Natural killer cell treated with Interleukin-12 subunit alpha and Interleukin-12 subunit beta and Interleukin-15 and Interleukin-18, amount 100 ng/mL, for 72 hours (primary cell): Measurements from ENCODE around the gene SH3D19. TPM values are rescaled to one million over a fixed set of nuclear protein-coding genes. Genes with fewer than 3 reads are reported as not detected.

Source experiments
- ATAC-seq, 2 donors: fragments of 150-1000 bp; cut with Tn5 transposase in 1 of 2; sonication (Bioruptor Pico), chemical (Tn5 transposase) in 1 of 2; 2 replicates each; pipeline ENCODE4 v1.10.0; 2021
- DNase-seq: peaks from one replicate; pipeline ENCODE4 v3.0.0; 2022; ENCODE audit warnings: low spot score
- H3K27ac Mint-ChIP-seq, 2 donors: 1 replicate in 1 of 2; 2 replicates in 1 of 2; pipeline ENCODE4 v1.8.0; 2022; ENCODE audit warnings: mixed read lengths in 2 of 2, mild to moderate bottlenecking in 1 of 2, moderate library complexity in 1 of 2
- H3K27me3 Mint-ChIP-seq, 2 donors: 1 replicate in 1 of 2; 2 replicates in 1 of 2; pipeline ENCODE4 v1.8.0; 2022; ENCODE audit warnings: mixed read lengths in 2 of 2
- H3K36me3 Mint-ChIP-seq: one replicate; pipeline ENCODE4 v1.8.0; 2022; ENCODE audit warnings: mixed read lengths
- H3K4me1 Mint-ChIP-seq, 2 donors: 1 replicate in 1 of 2; 2 replicates in 1 of 2; pipeline ENCODE4 v1.8.0; 2022; ENCODE audit warnings: low read depth in 2 of 2, mixed read lengths in 2 of 2, mild to moderate bottlenecking in 1 of 2
- H3K4me3 Mint-ChIP-seq: one replicate; pipeline ENCODE4 v1.8.0; 2022; ENCODE audit warnings: mixed read lengths
- H3K9me3 Mint-ChIP-seq: 2 replicates; pipeline ENCODE4 v1.8.0; 2022; ENCODE audit warnings: mixed read lengths
- total RNA-seq, 2 donors: library from RNA; stranded (reverse); gene quantifications; one replicate each; pipeline ENCODE4 v1.2.3, GENCODE V29; 2022

SH3D19 gene
- total RNA-seq, 2 donors from 2014 or later: not detected

GRCh38 chr4:151074416-151074916 is 250.9 kb downstream of the SH3D19 start:
- Mint-ChIP-seq H3K27ac (no peak overlapping the region), H3K9me3 (no peaks in the 10 kb centered on the region), H3K4me3 (no peak overlapping the region), H3K4me1 (no peaks in the 10 kb centered on the region), H3K27me3 (peaks cover 5 to 11% of the 10 kb centered on the region in 2 donors), H3K36me3 (no peaks in the 10 kb centered on the region)
- DNase-seq: no peak
- no peak for ATAC-seq

Other genes with a start within 250 kb of the SH3D19 start
- 1,000 to 10,000 TPM in 1 of 2 donors, 100 to 1,000 TPM in 1; 892 to 1,061 TPM for gene RPS3A, start 226.0 kb downstream of the SH3D19 start, total RNA-seq
- gene PRSS48, start 48.4 kb downstream of the SH3D19 start, total RNA-seq: not detected
- gene FHIP1A, start 83.6 kb upstream of the SH3D19 start, total RNA-seq: under 1 TPM; 0.12 to 0.39 TPM